Astrocyte of the spinal cord (primary cell): Measurements from ENCODE around the gene TLR6.
"Not testable (repeated sequence)": the region's sequence is repeated elsewhere in the genome, so short reads cannot be mapped to it uniquely, and the experiment has no call there.

Source experiments
- DNase-seq: peaks from one replicate; pipeline ENCODE4 v3.0.0; 2011; ENCODE audit warnings: low read depth, low spot score
- H3K4me3 ChIP-seq: 2 replicates; pipeline ENCODE4 v1.5.1; 2011; ENCODE audit warnings: low read depth, mild to moderate bottlenecking, low read length, moderate library complexity
- in situ Hi-C: cut with HindIII; loops from 2 replicates; pipeline ENCODE4 v1.10.0; 2017; ENCODE audit warnings: low sequenced_read_pairs
- TF ChIP-seq, protein P1 (sequence below): IDR thresholded peaks from 2 replicates; pipeline ENCODE4 v1.5.1; 2012; ENCODE audit warnings: low read depth, mild to moderate bottlenecking, low read length, inconsistent platforms

The TLR6 gene

GRCh38 chr4:38819569-38819968 lies 37.0 kb downstream of the TLR6 start:
- in situ Hi-C loops, result no loop called here
- TF ChIP-seq, protein P1, sequence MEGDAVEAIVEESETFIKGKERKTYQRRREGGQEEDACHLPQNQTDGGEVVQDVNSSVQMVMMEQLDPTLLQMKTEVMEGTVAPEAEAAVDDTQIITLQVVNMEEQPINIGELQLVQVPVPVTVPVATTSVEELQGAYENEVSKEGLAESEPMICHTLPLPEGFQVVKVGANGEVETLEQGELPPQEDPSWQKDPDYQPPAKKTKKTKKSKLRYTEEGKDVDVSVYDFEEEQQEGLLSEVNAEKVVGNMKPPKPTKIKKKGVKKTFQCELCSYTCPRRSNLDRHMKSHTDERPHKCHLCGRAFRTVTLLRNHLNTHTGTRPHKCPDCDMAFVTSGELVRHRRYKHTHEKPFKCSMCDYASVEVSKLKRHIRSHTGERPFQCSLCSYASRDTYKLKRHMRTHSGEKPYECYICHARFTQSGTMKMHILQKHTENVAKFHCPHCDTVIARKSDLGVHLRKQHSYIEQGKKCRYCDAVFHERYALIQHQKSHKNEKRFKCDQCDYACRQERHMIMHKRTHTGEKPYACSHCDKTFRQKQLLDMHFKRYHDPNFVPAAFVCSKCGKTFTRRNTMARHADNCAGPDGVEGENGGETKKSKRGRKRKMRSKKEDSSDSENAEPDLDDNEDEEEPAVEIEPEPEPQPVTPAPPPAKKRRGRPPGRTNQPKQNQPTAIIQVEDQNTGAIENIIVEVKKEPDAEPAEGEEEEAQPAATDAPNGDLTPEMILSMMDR, result no peak

DNA sequence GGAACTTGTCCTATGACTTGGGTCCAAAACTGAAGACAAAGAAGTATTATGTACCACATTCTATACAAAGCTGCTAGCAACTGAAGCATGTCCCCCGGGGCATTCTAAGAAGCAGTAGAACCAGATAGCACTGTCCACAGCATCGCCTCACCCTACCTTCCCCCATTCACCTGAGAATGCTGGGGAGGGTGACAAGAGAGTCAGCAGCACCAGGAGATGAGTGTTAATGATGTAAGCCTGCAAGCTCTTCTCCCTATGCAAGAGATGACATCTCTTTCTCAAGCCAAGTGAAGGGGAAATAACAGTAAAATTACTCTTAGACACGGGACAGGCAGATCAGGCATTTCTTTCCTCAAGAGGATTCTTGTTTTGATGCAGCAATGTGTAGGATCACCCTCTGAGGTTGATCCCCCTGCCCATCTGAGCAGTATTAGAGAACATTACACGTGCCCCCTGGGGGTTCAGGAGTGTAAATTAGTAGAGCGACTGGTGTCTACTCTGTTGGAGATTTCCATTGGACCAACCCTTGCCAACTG lies 38.1 kb downstream of the TLR6 start:
- TF ChIP-seq, protein P1, result no peak
- no peak for DNase-seq
- no peak overlapping the region for H3K4me3 ChIP-seq
- in situ Hi-C loops, result no loop called here

More at GRCh38 chr4:38819569-38819968, 37.0 kb downstream of the TLR6 start:
- DNase-seq, result peak; percentile 55
- H3K4me3 ChIP-seq, result no peak overlapping the region

DNA sequence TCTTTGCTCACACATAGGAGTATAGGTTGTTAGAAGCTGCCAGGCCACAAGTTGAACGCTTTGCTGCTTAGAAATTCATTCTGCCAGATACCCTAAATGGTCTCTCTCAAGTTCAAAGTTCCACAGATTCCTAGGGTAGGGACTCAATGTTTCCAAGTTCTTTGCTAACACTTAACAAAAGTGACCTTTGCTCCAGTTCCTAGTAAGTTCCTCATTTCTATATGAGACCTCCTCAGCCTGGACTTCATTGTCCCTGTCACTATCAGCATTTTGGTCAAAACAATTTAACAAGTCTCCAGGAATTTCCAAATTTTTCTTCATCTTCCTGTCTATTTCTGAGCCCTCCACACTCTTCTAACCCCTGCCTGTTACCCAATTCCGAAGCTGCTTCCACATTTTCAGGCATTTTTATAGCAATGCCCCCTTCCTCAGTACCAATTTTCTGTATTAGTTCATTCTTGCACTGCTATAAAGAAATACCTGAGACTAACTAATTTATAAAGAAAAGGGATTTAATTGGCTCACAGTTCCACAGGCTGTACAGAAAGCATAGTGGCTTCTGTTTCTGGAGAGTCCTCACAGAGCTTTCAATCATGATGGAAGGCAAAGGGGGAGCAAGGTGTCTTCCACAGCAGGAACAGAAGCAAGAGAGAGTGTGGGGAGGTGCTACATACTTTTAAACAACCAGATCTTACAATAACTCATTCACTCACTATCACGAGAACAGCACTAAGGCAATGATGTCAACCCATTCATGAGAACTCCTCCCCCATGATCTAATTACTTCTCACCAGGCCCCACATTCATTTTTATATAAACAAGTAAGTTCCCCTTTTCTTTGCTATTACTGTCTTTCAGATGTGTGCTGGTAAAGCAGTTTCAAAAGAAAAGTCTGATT lies 40.5 kb downstream of the TLR6 start:
- TF ChIP-seq, protein P1, result no peak
- no peak overlapping the region for H3K4me3 ChIP-seq
- in situ Hi-C loops, result no loop called here
- DNase-seq, result no peak

DNA sequence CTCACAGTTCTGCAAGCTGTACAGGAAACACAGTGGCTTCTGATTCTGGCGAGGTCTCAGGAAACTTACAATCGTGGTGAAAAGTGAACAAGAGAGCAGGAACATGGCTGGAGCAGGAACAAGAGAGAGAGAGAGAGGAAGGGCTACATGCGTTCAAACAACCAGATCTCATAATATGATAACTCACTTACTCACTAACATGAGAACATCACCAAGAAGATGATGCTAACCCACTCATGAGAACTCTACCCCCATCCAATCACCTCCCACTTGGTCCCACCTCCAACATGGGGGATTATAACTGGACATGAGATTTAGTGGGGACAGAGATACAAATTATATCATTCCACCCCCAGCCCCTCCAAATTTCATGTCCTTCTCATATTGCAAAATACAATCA lies 42.2 kb downstream of the TLR6 start:
- TF ChIP-seq, protein P1, result no peak
- H3K4me3 ChIP-seq, result no peak overlapping the region
- no peak for DNase-seq
- in situ Hi-C loops, result no loop called here

DNA sequence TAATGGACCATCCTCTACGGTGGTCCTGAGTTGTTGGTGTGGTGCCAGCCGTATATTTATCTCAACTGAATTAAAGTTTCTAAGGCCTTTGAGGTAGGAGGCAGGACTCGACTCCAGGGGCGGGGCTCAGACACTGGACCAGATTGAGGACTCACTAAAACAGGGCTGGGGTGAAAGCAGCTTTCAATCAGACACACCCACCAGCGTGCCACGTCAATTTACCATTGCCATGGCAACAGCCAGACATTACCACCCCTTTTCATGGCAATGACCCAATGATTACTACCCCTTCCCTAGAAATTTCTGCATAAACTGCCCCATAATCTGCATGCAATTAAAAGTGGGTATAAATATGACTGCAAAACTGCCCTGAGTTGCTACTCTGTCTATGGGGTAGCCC lies 45.3 kb downstream of the TLR6 start:
- in situ Hi-C loops, result no loop called here
- H3K4me3 ChIP-seq, result no peak overlapping the region
- TF ChIP-seq, protein P1, result no peak
- no peak for DNase-seq

GRCh38 chr4:38807462-38807861 lies 49.2 kb downstream of the TLR6 start:
- DNase-seq, H3K4me3 ChIP-seq, in situ Hi-C loops: not testable (repeated sequence)

GRCh38 chr4:38806251-38806650 lies 50.4 kb downstream of the TLR6 start:
- DNase-seq, H3K4me3 ChIP-seq, in situ Hi-C loops: not testable (repeated sequence)
